Embryonic facial prominence (tissue), 1 donor: Measurements from ENCODE around the gene HACD4.
"Not testable (repeated sequence)": the region's sequence is repeated elsewhere in the genome, so short reads cannot be mapped to it uniquely, and the experiment has no call there.

ENCODE experiments used
- DNase-seq: peaks from one replicate; pipeline ENCODE4 v3.0.0-alpha.2; 2016; ENCODE audit errors: extremely low spot score

The HACD4 gene

GRCh38 chr9:21016701-21017491, 14.5 kb downstream of the HACD4 start:
- DNase-seq: no peak

- no peak for DNase-seq
Observed at GRCh38 chr9:21015995-21016394, 15.4 kb downstream of the HACD4 start.

GRCh38 chr9:21015129-21015815, 16.2 kb downstream of the HACD4 start:
- no peak for DNase-seq

- no peak for DNase-seq
Observed at GRCh38 chr9:21002040-21002439, 29.4 kb downstream of the HACD4 start.

- no peak for DNase-seq
Observed at GRCh38 chr9:21001581-21001980, 29.9 kb downstream of the HACD4 start.

- DNase-seq: no peak
Observed at GRCh38 chr9:20997503-20998076, 33.9 kb downstream of the HACD4 start.

- no peak for DNase-seq
Observed at GRCh38 chr9:20996809-20997208, 34.6 kb downstream of the HACD4 start.

GRCh38 chr9:20995616-20996015, 35.8 kb downstream of the HACD4 start:
- no peak for DNase-seq

- DNase-seq: no peak
Observed at GRCh38 chr9:20994486-20994885, 37.0 kb downstream of the HACD4 start.

- no peak for DNase-seq
Observed at GRCh38 chr9:20990867-20991266, 40.6 kb downstream of the HACD4 start.

- DNase-seq: no peak
Observed at GRCh38 chr9:20989923-20990341, 41.5 kb downstream of the HACD4 start.

GRCh38 chr9:20988671-20989315, 42.6 kb downstream of the HACD4 start:
- no peak for DNase-seq

GRCh38 chr9:20988061-20988460, 43.4 kb downstream of the HACD4 start:
- no peak for DNase-seq

GRCh38 chr9:20987521-20987920, 43.9 kb downstream of the HACD4 start:
- DNase-seq: no peak

GRCh38 chr9:20985851-20986600, 45.4 kb downstream of the HACD4 start:
- DNase-seq: no peak

GRCh38 chr9:20984506-20984905, 46.9 kb downstream of the HACD4 start:
- no peak for DNase-seq

- DNase-seq: peak; percentile 34
Observed at GRCh38 chr9:20981486-20981885, 50.0 kb downstream of the HACD4 start.

- DNase-seq: no peak
Observed at GRCh38 chr9:20980832-20981455, 50.5 kb downstream of the HACD4 start.

- no peak for DNase-seq
Observed at GRCh38 chr9:20978249-20978648, 53.2 kb downstream of the HACD4 start.

- not testable (repeated sequence) for DNase-seq
Observed at GRCh38 chr9:20974191-20974938, 57.1 kb downstream of the HACD4 start.
